H1 (cell line): ENCODE measurements around the gene PAK6.

Experiments
- EGR1 ChIP-seq: IDR thresholded peaks from 2 replicates; pipeline ENCODE4 v1.6.1; 2011; ENCODE audit warnings: low read depth, low read length, borderline replicate concordance
- EZH2 ChIP-seq: fragments of 200-600 bp; sonication (generic); IDR thresholded peaks from 2 replicates; pipeline ENCODE4 v1.7.1; 2012; ENCODE audit warnings: low read depth, mild to moderate bottlenecking, moderate library complexity, low read length, inconsistent platforms; ENCODE audit not compliant: severe bottlenecking
- JUN ChIP-seq: IDR thresholded peaks from 2 replicates; pipeline ENCODE4 v1.6.1; 2011; ENCODE audit warnings: low read depth, mild to moderate bottlenecking, improper control_type of control experiment, low read length
- KDM1A ChIP-seq: fragments of 200-600, 300-600 bp; sonication (generic); IDR thresholded peaks from 2 replicates; pipeline ENCODE4 v1.7.1; 2016; ENCODE audit warnings: mild to moderate bottlenecking, low read length, borderline replicate concordance
- MAFK ChIP-seq: IDR thresholded peaks from 2 replicates; pipeline ENCODE4 v1.6.1; 2012; ENCODE audit warnings: low read depth, mild to moderate bottlenecking, improper control_type of control experiment, low read length
- PHF8 ChIP-seq: fragments of 200-600 bp; sonication (generic); conservative IDR thresholded peaks from 2 replicates; pipeline ENCODE4 v1.7.1; 2012; ENCODE audit warnings: low read depth, mild to moderate bottlenecking, inconsistent platforms, low read length, moderate library complexity
- POLR2AphosphoS5 ChIP-seq: IDR thresholded peaks from 2 replicates; pipeline ENCODE4 v1.6.1; 2011; ENCODE audit warnings: low read depth, low read length
- SIX5 ChIP-seq: IDR thresholded peaks from 2 replicates; pipeline ENCODE4 v1.6.1; 2011; ENCODE audit warnings: mild to moderate bottlenecking, low read depth, low read length
- SP1 ChIP-seq: IDR thresholded peaks from 2 replicates; pipeline ENCODE4 v1.6.1; 2011; ENCODE audit warnings: low read depth, low read length
- TF ChIP-seq, protein P1 (sequence below), 3 experiments: IDR thresholded peaks; 1 replicate in 2 of 3; 2 replicates in 1 of 3; pipeline versions ENCODE4 v1.5.1 to v1.6.1; 2011; ENCODE audit warnings: low read length in 3 of 3, mild to moderate bottlenecking in 3 of 3, inconsistent platforms in 2 of 3, low read depth in 1 of 3, moderate library complexity in 1 of 3; ENCODE audit not compliant: insufficient read depth in 1 of 3; ENCODE audit errors: control extremely low read depth in 1 of 3

DNA sequence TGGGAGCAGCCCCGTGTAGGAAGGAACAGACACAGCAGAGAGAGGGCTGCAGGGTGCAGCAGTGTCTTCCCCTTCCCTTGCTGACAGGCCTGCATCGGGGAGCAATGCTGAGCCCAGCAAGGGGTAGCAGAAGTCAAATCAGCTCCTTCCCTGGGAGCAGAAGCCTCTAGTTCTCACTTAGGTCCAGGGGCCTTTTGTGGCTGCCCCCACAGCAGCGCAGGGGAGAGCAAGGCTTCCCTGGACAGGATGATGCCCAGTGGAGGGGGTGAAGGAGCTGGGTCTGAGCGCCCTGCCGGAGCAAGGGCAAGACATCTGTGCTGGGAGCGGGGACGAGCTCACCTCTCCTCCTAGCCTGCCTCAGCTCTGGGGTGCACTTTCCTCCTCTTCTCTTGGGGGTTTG lies 68.0 kb downstream of the PAK6 start:
- TF ChIP-seq EGR1 (no peak), SP1 (no peak), EZH2 (no peak), SIX5 (no peak), MAFK (no peak), JUN (no peak), KDM1A (no peak), PHF8 (no peak), POLR2AphosphoS5 (no peak)
- TF ChIP-seq, protein P1, sequence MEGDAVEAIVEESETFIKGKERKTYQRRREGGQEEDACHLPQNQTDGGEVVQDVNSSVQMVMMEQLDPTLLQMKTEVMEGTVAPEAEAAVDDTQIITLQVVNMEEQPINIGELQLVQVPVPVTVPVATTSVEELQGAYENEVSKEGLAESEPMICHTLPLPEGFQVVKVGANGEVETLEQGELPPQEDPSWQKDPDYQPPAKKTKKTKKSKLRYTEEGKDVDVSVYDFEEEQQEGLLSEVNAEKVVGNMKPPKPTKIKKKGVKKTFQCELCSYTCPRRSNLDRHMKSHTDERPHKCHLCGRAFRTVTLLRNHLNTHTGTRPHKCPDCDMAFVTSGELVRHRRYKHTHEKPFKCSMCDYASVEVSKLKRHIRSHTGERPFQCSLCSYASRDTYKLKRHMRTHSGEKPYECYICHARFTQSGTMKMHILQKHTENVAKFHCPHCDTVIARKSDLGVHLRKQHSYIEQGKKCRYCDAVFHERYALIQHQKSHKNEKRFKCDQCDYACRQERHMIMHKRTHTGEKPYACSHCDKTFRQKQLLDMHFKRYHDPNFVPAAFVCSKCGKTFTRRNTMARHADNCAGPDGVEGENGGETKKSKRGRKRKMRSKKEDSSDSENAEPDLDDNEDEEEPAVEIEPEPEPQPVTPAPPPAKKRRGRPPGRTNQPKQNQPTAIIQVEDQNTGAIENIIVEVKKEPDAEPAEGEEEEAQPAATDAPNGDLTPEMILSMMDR (IDR thresholded peaks at IDR 0.05; ENCODE audit: control extremely low read depth in 1 of 3, insufficient read depth in 1 of 3, low read depth in 1 of 3, low read length in 3 of 3), result no peak
